Stimulated activated naive CD4-positive, alpha-beta T cell (primary cell): ENCODE data around the gene MED10.

ENCODE experiments used
- DNase-seq, 6 experiments: peaks; one replicate each; lab custom pipeline; 2025; lab: John Stamatoyannopoulos, UW

MED10 gene

GRCh38 chr5:6348476-6349000, 29.8 kb downstream of the MED10 start:
- DNase-seq = no peak

- no peak for DNase-seq
Measured at GRCh38 chr5:6347673-6348072, 30.7 kb downstream of the MED10 start.

- DNase-seq = no peak
Measured at GRCh38 chr5:6347165-6347564, 31.2 kb downstream of the MED10 start.

- no peak for DNase-seq
Measured at GRCh38 chr5:6344593-6344989, 33.8 kb downstream of the MED10 start.

- no peak for DNase-seq
Measured at GRCh38 chr5:6343951-6344592, 34.3 kb downstream of the MED10 start.

GRCh38 chr5:6342689-6343315, 35.5 kb downstream of the MED10 start:
- no peak for DNase-seq

GRCh38 chr5:6340100-6340499, 38.2 kb downstream of the MED10 start:
- no peak for DNase-seq

- no peak for DNase-seq
Measured at GRCh38 chr5:6338871-6339270, 39.5 kb downstream of the MED10 start.

- DNase-seq = no peak
Measured at GRCh38 chr5:6338135-6338534, 40.2 kb downstream of the MED10 start.

GRCh38 chr5:6333182-6333905, 45.0 kb downstream of the MED10 start:
- DNase-seq = no peak

GRCh38 chr5:6328173-6328572, 50.2 kb downstream of the MED10 start:
- no peak for DNase-seq

- no peak for DNase-seq
Measured at GRCh38 chr5:6326776-6327175, 51.6 kb downstream of the MED10 start.

- no peak for DNase-seq
Measured at GRCh38 chr5:6322163-6322713, 56.1 kb downstream of the MED10 start.
